ENCODE measurements around the gene LRRC4B.
"Not testable (repeated sequence)": the region's sequence is repeated elsewhere in the genome, so short reads cannot be mapped to it uniquely, and the experiment has no call there.

GRCh38 chr19:50576769-50577168, 8.5 kb upstream of the LRRC4B start:
- TF ChIP-seq POLR2A, CTCF (IDR thresholded peaks at IDR 0.05): not testable (repeated sequence)
